H1 (cell line): Measurements from ENCODE around the gene SNAP47. TPM values are rescaled to one million over a fixed set of nuclear protein-coding genes. Genes with fewer than 3 reads are reported as not detected.

Experiments used
- ASH2L ChIP-seq: fragments of 200-600, 300-600 bp; sonication (generic); IDR thresholded peaks from one replicate; pipeline ENCODE4 v1.7.1; 2017; ENCODE audit warnings: low read length
- BACH1 ChIP-seq: IDR thresholded peaks from 2 replicates; pipeline ENCODE4 v1.6.1; 2012; ENCODE audit warnings: low read length, improper control_type of control experiment
- BCL11A ChIP-seq, 2 experiments: IDR thresholded peaks; one replicate each; pipeline ENCODE4 v1.6.1; 2011; ENCODE audit warnings: low read depth in 2 of 2, low read length in 2 of 2, mild to moderate bottlenecking in 2 of 2
- CBX5 ChIP-seq: fragments of 300-800, 300-1000 bp; sonication (generic); IDR thresholded peaks from 2 replicates; pipeline ENCODE4 v1.7.1; 2016; ENCODE audit warnings: antibody characterized with exemption, low read length, low read depth
- CBX8 ChIP-seq: fragments of 300-800, 300-1000 bp; sonication (generic); IDR thresholded peaks from 2 replicates; pipeline ENCODE4 v1.7.1; 2016; ENCODE audit warnings: low read depth, low read length, borderline replicate concordance
- CTBP2 ChIP-seq: IDR thresholded peaks from 2 replicates; pipeline ENCODE4 v1.7.0; 2011; ENCODE audit warnings: borderline replicate concordance, mild to moderate bottlenecking, moderate library complexity, mixed read lengths, low read length; ENCODE audit not compliant: insufficient read depth, insufficient read length
- EP300 ChIP-seq, 2 experiments: IDR thresholded peaks; 1 replicate in 1 of 2; 2 replicates in 1 of 2; pipeline ENCODE4 v1.6.1; 2011 to 2012; ENCODE audit warnings: low read depth in 2 of 2, low read length in 2 of 2, mild to moderate bottlenecking in 2 of 2, borderline replicate concordance in 1 of 2, inconsistent platforms in 1 of 2, moderate library complexity in 1 of 2
- FOSL1 ChIP-seq: IDR thresholded peaks from 2 replicates; pipeline ENCODE4 v1.6.1; 2011; ENCODE audit warnings: mild to moderate bottlenecking, low read depth, low read length, moderate library complexity; ENCODE audit not compliant: insufficient read depth
- KDM4A ChIP-seq: IDR thresholded peaks from one replicate; pipeline ENCODE4 v1.7.1; 2012; ENCODE audit warnings: low read depth, mild to moderate bottlenecking, moderate library complexity, low read length, inconsistent platforms; ENCODE audit not compliant: severe bottlenecking
- POLR2AphosphoS5 ChIP-seq: IDR thresholded peaks from 2 replicates; pipeline ENCODE4 v1.6.1; 2011; ENCODE audit warnings: low read depth, low read length
- SIX5 ChIP-seq: IDR thresholded peaks from 2 replicates; pipeline ENCODE4 v1.6.1; 2011; ENCODE audit warnings: mild to moderate bottlenecking, low read depth, low read length
- SP2 ChIP-seq: IDR thresholded peaks from 2 replicates; pipeline ENCODE4 v1.6.1; 2012; ENCODE audit warnings: mild to moderate bottlenecking, low read length, inconsistent platforms
- TCF12 ChIP-seq: IDR thresholded peaks from 2 replicates; pipeline ENCODE4 v1.6.1; 2011; ENCODE audit warnings: low read depth, mild to moderate bottlenecking, low read length
- ZNF274 ChIP-seq: IDR thresholded peaks from 2 replicates; pipeline ENCODE4 v1.7.0; 2012; ENCODE audit warnings: low read length, borderline replicate concordance; ENCODE audit errors: extremely low read depth
- polyA plus RNA-seq, 7 experiments: library from polyadenylated mRNA; depleted of rRNA in 3 of 7; stranded (reverse) in 5 of 7; unstranded in 2 of 7; fragments of >200 nt in 5 of 7; fragments of 200-250 nt in 2 of 7; gene quantifications; 1 replicate in 5 of 7; 2 replicates in 1 of 7; 4 replicates in 1 of 7; pipeline versions ENCODE4 v1.2.1 to v1.2.3, GENCODE V29; 2011 to 2013; ENCODE audit warnings: missing spikeins in 2 of 7, mixed read lengths in 2 of 7
- total RNA-seq: library from RNA; stranded (reverse); fragmentation: NEBNext Ultra II Directional; extraction: Animal tissue kit (Norgen Biotek cat#: 25700); gene quantifications from 2 replicates; pipeline ENCODE4 v1.2.1, GENCODE V29; 2021

Gene SNAP47
- total and polyA plus RNA-seq, 2 of the 8 experiments (the other 6 are each of a cell fraction or from before 2014, with no cell fraction given), result 37.6 to 42.2 TPM

DNA sequence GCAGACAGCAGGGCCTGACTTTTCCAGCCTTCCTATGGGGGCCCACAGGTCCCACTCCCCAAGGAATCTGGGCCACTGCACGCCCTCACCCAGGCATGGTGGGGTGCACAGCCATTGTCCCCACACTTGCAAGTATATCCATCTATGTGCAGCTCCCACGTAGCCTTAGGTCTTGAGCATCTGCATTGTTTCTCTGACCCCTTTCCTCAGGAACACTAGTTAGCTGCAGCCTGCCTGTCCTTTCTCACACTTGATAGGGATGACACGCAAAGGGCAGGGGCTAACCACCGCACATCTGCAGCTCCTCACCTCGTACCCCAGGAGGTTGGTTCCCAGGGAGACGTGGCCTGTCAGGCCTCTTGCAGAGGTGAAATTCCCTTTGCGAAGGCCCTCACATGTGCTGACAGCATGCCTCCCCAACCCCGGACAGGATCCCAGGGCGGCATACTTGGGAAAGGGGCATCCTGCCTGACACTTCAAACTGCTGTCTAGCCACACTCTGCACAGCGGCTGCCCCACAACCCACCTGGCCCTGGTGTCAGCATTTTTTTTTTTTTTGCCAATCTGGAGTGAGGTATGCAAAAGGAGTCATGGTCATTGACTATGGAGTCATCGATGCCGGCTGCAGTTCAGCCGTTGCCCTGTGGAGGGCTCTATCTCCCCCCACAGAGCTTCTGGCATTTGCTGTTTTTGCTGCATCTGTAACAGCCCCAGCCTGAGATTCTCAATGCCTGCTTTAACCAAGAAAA is 5.2 kb upstream of the SNAP47 start (continued):
- TF ChIP-seq SP2 (no peak), KDM4A (no peak), EP300 (IDR thresholded peaks at IDR 0.05; ENCODE audit: borderline replicate concordance in 1 of 2, low read depth in 2 of 2, low read length in 2 of 2) (no peak), CBX5 (no peak), ZNF274 (no peak), POLR2AphosphoS5 (peak; percentile 31), TCF12 (no peak), BACH1 (no peak), BCL11A (IDR thresholded peaks at IDR 0.05; ENCODE audit: low read depth in 2 of 2, low read length in 2 of 2) (no peak), CBX8 (no peak), SIX5 (no peak), FOSL1 (no peak), ASH2L (no peak), CTBP2 (no peak)
